GM12878 (cell line): Measurements from ENCODE around the gene NIPAL4.

ENCODE experiments used
- CEBPB ChIP-seq, 2 experiments: fragments of 150-350 bp in 1 of 2; IDR thresholded peaks; 2 replicates each; pipeline ENCODE4 v1.6.1; 2012 to 2014; ENCODE audit warnings: low read depth in 2 of 2, low read length in 2 of 2, borderline replicate concordance in 1 of 2, inconsistent platforms in 1 of 2
- EZH2 ChIP-seq: IDR thresholded peaks from 2 replicates; pipeline ENCODE4 v1.6.1; 2012; ENCODE audit warnings: low read depth, mild to moderate bottlenecking, control low read depth, inconsistent platforms, low read length, borderline replicate concordance; ENCODE audit not compliant: control insufficient read depth
- KLF5 ChIP-seq: fragments of 450-650 bp; IDR thresholded peaks from 2 replicates; pipeline ENCODE4 v1.6.1; 2014; ENCODE audit warnings: mild to moderate bottlenecking; ENCODE audit not compliant: partially characterized antibody
- MTA2 ChIP-seq: fragments of 450-650 bp; IDR thresholded peaks from 2 replicates; pipeline ENCODE4 v1.6.1; 2016; ENCODE audit warnings: low read depth, mild to moderate bottlenecking, moderate library complexity
- NFIC ChIP-seq: IDR thresholded peaks from 2 replicates; pipeline ENCODE4 v1.6.1; 2012; ENCODE audit warnings: low read depth, mild to moderate bottlenecking, inconsistent platforms, low read length, moderate library complexity
- SIX5 ChIP-seq: IDR thresholded peaks from 2 replicates; pipeline ENCODE4 v1.6.1; 2011; ENCODE audit warnings: mild to moderate bottlenecking, low read depth, low read length, moderate library complexity; ENCODE audit not compliant: severe bottlenecking
- TF ChIP-seq, protein P1 (sequence below), 3 experiments: IDR thresholded peaks in 2 of 3; conservative IDR thresholded peaks in 1 of 3; 2 replicates each; pipeline ENCODE4 v1.5.1; 2011; ENCODE audit warnings: low read depth in 3 of 3, low read length in 3 of 3, mild to moderate bottlenecking in 3 of 3, control low read depth in 2 of 3, moderate library complexity in 2 of 3, inconsistent platforms in 1 of 3, mixed read lengths in 1 of 3; ENCODE audit not compliant: control insufficient read depth in 2 of 3, insufficient read depth in 1 of 3; ENCODE audit errors: extremely low read depth in 1 of 3

DNA sequence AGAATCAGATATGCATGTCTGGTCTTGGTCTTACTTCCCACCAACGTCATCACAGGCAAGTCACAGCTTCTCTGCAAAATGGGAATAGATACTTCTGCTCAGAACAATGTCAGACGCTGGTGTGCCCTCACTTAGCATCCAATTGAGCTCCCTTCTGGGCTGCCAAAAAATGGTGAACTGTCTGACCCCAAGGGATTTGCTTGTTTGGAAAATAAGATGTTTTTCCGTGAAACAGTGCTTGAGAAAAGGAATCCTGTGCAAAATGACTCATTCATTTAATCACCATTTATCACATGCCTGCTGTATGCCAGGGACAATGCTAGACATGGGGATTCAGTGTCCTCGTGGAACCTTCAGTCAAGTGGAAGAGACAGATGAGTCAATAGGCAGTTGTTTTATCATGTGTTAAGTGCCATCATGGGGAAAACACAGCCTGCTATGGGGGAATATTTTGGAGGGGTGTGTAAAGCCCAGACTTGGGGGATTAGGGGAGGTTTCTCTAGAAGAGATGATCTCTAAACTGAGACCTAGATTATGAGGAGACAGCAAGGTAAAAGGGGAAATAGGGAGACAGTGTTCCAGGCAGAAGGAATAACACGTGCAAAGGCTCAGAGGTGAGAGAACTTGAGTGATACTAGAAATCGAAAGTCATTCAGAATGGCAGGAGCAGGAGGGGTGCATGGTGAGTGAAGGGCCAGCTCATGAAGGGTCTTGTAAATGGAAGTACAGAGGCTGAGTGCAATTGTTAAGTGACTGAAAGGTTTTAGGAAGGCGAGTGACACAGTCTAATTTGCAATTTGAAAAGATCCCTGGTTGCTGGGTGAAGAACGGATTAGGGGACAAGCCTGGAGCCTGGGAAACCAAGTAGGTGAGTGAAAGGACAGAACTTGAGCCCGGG lies 3.9 kb downstream of the NIPAL4 start:
- TF ChIP-seq NFIC (no peak), CEBPB (IDR thresholded peaks at IDR 0.05; ENCODE audit: borderline replicate concordance in 1 of 2, low read depth in 2 of 2, low read length in 2 of 2) (no peak), MTA2 (no peak), EZH2 (no peak), KLF5 (no peak), SIX5 (no peak)
- TF ChIP-seq, protein P1, sequence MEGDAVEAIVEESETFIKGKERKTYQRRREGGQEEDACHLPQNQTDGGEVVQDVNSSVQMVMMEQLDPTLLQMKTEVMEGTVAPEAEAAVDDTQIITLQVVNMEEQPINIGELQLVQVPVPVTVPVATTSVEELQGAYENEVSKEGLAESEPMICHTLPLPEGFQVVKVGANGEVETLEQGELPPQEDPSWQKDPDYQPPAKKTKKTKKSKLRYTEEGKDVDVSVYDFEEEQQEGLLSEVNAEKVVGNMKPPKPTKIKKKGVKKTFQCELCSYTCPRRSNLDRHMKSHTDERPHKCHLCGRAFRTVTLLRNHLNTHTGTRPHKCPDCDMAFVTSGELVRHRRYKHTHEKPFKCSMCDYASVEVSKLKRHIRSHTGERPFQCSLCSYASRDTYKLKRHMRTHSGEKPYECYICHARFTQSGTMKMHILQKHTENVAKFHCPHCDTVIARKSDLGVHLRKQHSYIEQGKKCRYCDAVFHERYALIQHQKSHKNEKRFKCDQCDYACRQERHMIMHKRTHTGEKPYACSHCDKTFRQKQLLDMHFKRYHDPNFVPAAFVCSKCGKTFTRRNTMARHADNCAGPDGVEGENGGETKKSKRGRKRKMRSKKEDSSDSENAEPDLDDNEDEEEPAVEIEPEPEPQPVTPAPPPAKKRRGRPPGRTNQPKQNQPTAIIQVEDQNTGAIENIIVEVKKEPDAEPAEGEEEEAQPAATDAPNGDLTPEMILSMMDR (IDR thresholded peaks at IDR 0.05 in 2 of 3, conservative IDR thresholded peaks at IDR 0.05 in 1 of 3; ENCODE audit: control insufficient read depth in 2 of 3, extremely low read depth in 1 of 3, insufficient read depth in 1 of 3, low read depth in 3 of 3, low read length in 3 of 3): no peak
